HG03378 (cell line): Measurements from ENCODE around the gene CARF.
"Not testable (repeated sequence)": the region's sequence is repeated elsewhere in the genome, so short reads cannot be mapped to it uniquely, and the experiment has no call there.

Experiments used
- ATAC-seq: cut with Tn5 transposase; IDR thresholded peaks from one replicate; pipeline ENCODE4 v1.9.1; 2021; ENCODE audit warnings: mild to moderate bottlenecking, moderate library complexity; ENCODE audit not compliant: unreplicated experiment

The CARF gene

DNA sequence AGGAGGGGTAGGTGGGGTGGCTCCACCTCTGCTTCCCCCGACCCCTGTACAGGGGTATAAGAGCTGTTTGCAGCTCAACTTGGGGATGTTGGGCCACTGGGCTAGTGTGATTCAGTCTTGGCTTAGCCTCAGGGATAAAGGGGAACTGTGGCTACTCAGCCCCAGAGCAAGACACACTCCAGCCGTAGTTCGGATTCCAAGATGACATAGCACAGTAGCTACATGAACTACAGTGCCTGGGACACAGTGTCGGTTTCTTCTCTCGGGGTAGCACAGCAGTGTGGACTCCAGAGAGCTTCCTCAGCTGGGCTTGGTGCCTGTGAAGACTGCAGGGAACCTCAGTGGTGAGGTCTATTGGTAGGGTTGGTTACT lies 21.1 kb downstream of the CARF start:
- no peak for ATAC-seq

GRCh38 chr2:202933958-202934357 lies 21.9 kb downstream of the CARF start:
- ATAC-seq = no peak

GRCh38 chr2:202934456-202934855 lies 22.4 kb downstream of the CARF start:
- ATAC-seq = no peak

DNA sequence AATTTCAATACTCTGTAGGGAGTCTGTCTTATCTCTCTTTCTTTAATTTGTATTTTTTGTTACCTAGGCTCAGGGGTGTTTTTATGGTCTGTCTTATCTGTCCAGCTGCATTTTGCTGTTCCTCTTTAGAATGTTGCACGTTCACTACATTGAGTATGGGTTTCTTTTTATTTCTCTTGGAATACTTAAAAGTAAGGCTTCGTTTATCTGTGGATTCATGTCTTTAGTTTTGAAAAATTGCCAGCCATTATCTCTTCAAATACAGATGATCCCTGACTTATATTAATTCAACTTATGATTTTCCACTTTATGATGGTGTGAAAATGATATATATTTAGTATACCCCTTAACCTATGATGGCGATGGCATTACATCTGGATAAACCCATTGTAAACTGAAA lies 26.9 kb downstream of the CARF start:
- no peak for ATAC-seq

GRCh38 chr2:202941771-202942170 lies 29.7 kb downstream of the CARF start:
- ATAC-seq = no peak

- ATAC-seq = no peak
Observed at GRCh38 chr2:202944408-202944807, 32.3 kb downstream of the CARF start.

DNA sequence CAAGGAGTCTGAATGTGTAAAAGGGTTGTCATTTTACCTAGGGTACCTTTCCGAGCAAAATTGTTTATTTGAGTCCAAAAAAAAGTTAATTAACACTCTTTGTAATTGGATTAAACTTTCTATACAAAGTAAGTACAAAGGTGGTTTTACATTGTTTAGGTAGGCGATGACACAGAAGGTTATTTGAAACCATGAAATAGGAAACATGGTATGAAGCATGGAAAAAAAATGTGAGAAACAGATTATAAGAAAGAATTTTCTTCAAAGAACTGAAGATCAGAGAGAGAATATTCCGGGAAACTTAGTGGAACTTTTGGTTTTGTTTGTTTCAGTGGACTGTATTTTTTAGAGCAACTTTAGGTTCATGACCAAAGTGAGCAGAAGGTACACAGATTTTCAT lies 32.7 kb downstream of the CARF start:
- ATAC-seq = no peak

DNA sequence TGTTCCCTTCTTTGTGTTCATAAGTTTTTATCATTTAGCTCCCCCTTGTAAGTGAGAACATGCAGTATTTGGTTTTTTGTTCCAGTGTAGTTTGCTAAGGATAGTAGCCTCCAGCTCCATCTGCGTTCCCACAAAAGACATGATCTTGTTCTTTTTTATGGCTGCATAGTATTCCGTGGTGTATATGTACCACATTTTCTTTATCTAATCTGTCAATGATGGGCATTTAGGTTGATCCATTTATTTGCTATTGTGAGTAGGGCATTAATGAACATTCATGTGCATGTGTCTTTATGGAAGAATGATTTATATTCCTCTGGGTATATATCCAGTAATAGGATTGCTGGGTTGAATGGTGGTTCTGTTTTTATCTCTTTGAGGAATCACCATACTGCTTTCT lies 33.4 kb downstream of the CARF start:
- no peak for ATAC-seq

GRCh38 chr2:202949333-202949732 lies 37.3 kb downstream of the CARF start:
- ATAC-seq = not testable (repeated sequence)

GRCh38 chr2:202950592-202950991 lies 38.5 kb downstream of the CARF start:
- ATAC-seq = no peak

- ATAC-seq = no peak
Observed at GRCh38 chr2:202960524-202960923, 48.4 kb downstream of the CARF start.

GRCh38 chr2:202963712-202964111 lies 51.6 kb downstream of the CARF start:
- ATAC-seq = no peak

GRCh38 chr2:202965810-202966460 lies 53.9 kb downstream of the CARF start:
- peak; percentile 82 for ATAC-seq

- not testable (repeated sequence) for ATAC-seq
Observed at GRCh38 chr2:202969404-202969803, 57.3 kb downstream of the CARF start.

GRCh38 chr2:202976809-202977208 lies 64.7 kb downstream of the CARF start:
- no peak for ATAC-seq

DNA sequence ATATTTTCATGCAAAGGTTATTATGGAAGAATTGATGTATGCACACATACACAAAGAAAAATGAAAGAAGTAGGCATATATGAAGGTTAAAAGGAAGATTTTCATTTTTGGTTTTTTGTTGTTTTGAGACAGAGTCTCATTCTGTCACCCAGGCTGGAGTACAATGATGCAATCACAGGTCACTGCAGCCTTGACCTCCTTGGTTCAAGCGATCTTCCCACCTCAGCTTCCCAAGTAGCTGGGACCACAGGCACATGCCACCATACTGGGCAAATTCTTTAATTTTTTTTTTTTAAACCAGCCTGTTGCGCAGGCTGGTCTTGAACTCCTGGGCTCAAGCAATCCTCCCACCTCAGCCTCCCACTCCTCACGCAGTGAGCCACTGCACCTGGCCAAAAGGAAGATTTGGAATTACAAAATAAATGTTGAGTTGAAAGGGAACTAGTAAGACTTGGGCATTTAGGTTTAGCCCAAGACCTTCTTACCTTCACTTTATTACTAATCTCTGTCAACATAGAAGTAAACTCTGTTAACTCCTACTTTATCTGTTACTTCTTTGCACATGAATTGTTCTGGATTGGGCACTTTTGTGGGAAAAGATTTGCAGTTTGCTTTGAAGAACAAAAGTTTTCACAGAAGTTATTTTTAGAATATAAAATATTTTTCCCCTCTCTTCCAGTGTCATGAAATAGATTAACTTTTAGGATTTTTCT lies 70.9 kb downstream of the CARF start:
- no peak for ATAC-seq

DNA sequence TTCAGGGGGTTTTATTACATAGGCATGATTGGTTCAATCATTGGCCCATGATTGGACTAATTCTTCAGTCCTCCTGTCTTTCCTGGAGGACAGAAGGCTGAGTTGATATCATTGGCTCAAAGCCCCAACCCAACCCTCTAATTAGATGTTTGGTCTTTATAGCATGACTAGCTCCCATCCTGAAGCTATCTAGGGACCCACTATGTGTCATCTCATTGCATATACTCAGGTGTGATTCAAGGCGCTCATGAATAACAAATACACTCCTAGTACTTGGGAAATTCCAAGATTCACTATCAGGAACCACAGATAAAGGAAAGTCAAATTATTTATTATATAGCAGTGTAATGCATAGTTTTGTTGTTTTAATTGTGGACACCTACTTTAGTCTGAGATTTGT lies 77.7 kb downstream of the CARF start:
- ATAC-seq = no peak

DNA sequence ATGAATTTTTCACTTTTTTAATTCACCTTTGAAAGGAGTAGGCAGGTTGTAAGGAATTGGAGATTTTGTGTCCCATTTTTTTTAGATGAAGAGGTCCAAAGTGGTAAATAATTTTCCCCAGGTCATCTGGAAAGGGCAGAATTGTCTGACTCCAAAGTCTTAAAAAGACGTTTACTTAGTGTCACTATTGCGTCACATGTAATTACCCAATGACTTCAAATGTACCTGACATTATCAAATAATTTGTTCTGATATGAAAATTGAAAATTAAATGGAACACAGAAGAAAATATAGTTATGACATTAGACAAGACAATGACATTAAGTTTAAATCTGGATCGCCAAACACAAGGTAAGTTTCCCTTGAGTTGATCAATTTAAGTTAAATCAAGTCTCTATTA lies 78.4 kb downstream of the CARF start:
- ATAC-seq = no peak

DNA sequence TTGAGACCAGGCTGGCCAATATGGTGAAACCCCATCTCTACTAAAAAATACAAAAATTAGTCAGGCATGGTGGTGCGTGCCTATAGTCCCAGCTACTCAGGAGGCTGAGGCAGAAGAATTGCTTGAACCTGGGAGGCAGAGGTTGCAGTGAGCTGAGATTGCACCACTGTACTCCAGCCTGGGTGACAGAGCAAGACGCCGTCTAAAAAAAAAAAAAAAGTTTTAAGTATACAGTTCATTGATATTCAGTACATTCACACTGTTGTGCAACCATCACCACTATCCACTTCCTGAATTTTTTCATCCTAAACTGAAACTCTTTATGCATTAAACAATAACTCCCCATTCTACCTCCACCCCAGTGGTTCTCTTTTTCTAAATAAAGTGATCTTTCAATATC lies 85.0 kb downstream of the CARF start:
- ATAC-seq = not testable (repeated sequence)

- ATAC-seq = no peak
Observed at GRCh38 chr2:203002054-203002821, 90.2 kb downstream of the CARF start.

DNA sequence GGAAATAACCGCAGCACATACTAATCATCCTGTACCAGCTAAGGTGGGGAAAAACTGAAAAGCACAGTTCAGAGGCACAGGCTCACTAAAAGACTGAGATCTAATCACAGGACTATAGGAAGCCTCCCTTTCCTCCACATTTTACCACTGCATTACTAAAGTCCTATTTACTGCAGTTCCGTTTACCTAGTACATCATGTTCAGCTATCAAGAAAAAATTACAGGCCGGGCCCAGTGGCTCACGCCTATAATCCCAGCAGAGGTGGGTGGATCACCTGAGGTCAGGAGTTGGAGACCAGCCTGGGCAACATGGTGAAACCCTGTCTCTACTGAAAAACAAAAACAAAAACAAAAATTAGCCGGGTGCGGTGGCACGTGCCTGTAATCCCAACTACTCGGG lies 91.6 kb downstream of the CARF start:
- ATAC-seq = no peak
